Pancreas (tissue), 10 donors: ENCODE measurements around the gene R3HCC1L. TPM values are rescaled to one million over a fixed set of nuclear protein-coding genes. Genes with fewer than 3 reads are reported as not detected.
A peak's percentile ranks its signal among the peaks of the same experiment; 100 is the strongest.

ENCODE experiments used
- ATAC-seq, 4 donors: fragments of 200-7000 bp; cut with Tn5 transposase; one replicate each; pipeline versions ENCODE4 v1.8.0 to v1.9.1; 2020; ENCODE audit warnings: mild to moderate bottlenecking in 4 of 4, moderate library complexity in 4 of 4
- DNase-seq, 6 donors: peaks; one replicate each; pipeline ENCODE4 v3.0.0-alpha.2; 2020
- FAIRE-seq: peaks from 2 replicates; lab custom pipeline; 2012; peaks lifted over from hg19 to GRCh38; lab: Jason Lieb, UNC
- H3K27ac ChIP-seq, 4 donors: fragments of 200-600 bp; sonication (generic); 1 replicate in 3 of 4; 2 replicates in 1 of 4; pipeline versions ENCODE4 v1.5.0 to v1.8.0; 2020
- H3K27me3 ChIP-seq, 4 donors: fragments of 200-600 bp; one replicate each; pipeline ENCODE4 v1.8.0; 2021
- H3K36me3 ChIP-seq, 3 donors: fragments of 200-600 bp; sonication (generic) in 1 of 3; one replicate each; pipeline versions ENCODE4 v1.5.0 to v1.8.0; 2020 to 2021
- H3K4me1 ChIP-seq, 3 donors: fragments of 200-600 bp; one replicate each; pipeline ENCODE4 v1.8.0; 2021
- H3K4me3 ChIP-seq, 4 donors: fragments of 200-600 bp; sonication (generic) in 2 of 4; one replicate each; pipeline versions ENCODE4 v1.5.0 to v1.8.0; 2020 to 2021
- H3K9me3 ChIP-seq, 4 donors: fragments of 200-600 bp; one replicate each; pipeline ENCODE4 v1.8.0; 2021
- CTCF ChIP-seq, 4 donors: fragments of 200-600 bp; sonication (generic) in 3 of 4; IDR thresholded peaks; one replicate each; pipeline versions ENCODE4 v1.5.0 to v1.8.0; 2021; ENCODE audit warnings: antibody characterized with exemption in 4 of 4
- WGBS, 2 donors: extraction: QIAGEN DNeasy Blood & Tissue Kit; methylation state at CpG; one replicate each; pipeline ENCODE4 v1.1.7; 2013; 5-methylcytosine and 5-hydroxymethylcytosine counted together
- intact Hi-C, 3 donors: fragments of 100-400 bp; cut with DNase I; formaldehyde crosslinking; loops; one replicate each; pipeline versions ENCODE4 v1.11.1 to v1.14.2; 2022
- polyA plus RNA-seq, 2 donors: library from polyadenylated mRNA; stranded (reverse); fragments of 200-250 nt; gene quantifications; one replicate each; pipeline ENCODE4 v1.2.3, GENCODE V29; 2013
- total RNA-seq, 6 donors: library from RNA; stranded (reverse); fragmentation: NEBNext Ultra II Directional in 4 of 6; extraction: Animal tissue kit (Norgen Biotek cat#: 25700) in 4 of 6; gene quantifications; one replicate each; pipeline versions ENCODE4 v1.2.1 to v1.2.4, GENCODE V29; 2021 to 2023
- donor health status: healthy with polysubstance abuse.
- donor health status: DM: no; HTN: no; CAD: no; lungs with moderate emphysema.
- donor health status: DM: no; HTN: no; CAD: no.
- donor health status: control.
- donor health status: control.
- donor health status: Bipolar disorder and iron deficiency.
- donor health status: DM: yes; HTN: yes; CAD: no.
- donor health status: DM: no; HTN: no; CAD: no.
- donor health status: DM: no; HTN: no; CAD: no.
- donor health status: DM: yes; HTN: yes; CAD: no.

R3HCC1L gene
- total and polyA plus RNA-seq, 8 donors: 3.9 to 9.5 (median 4.9) TPM

- Histone ChIP-seq H3K9me3 (no peaks in the 10 kb centered on the region), H3K4me3 (no peak overlapping the region), H3K27ac (no peak overlapping the region), H3K36me3 (peaks cover 0 to 3% (median 2%) of the 10 kb centered on the region in 3 donors), H3K27me3 (no peaks in the 10 kb centered on the region), H3K4me1 (no peaks in the 10 kb centered on the region)
- FAIRE-seq (no peak), ATAC-seq (no peak), DNase-seq (no peak)
- intact Hi-C loops: no loop called here
- TF ChIP-seq CTCF (IDR thresholded peaks at IDR 0.05): no peak
- WGBS, 2 donors: 95 to 97% methylated on average over 2 of the region's 2 CpGs
Observed at GRCh38 chr10:98208925-98209324, 74.5 kb downstream of the R3HCC1L start.

- no peak for TF ChIP-seq CTCF (IDR thresholded peaks at IDR 0.05)
- WGBS, 2 donors: 98% methylated on average over 4 of the region's 4 CpGs
- no peak for ATAC-seq
Observed at GRCh38 chr10:98209441-98209840, 75.0 kb downstream of the R3HCC1L start.

GRCh38 chr10:98212196-98212595, 77.7 kb downstream of the R3HCC1L start:
- intact Hi-C loops: no loop called here
- TF ChIP-seq CTCF (IDR thresholded peaks at IDR 0.05): no peak
- no peaks in the 10 kb centered on the region for H3K9me3 ChIP-seq
- no peaks in the 10 kb centered on the region for H3K4me1 ChIP-seq
- H3K4me3 ChIP-seq: no peak overlapping the region
- peaks cover 0 to 3% (median 2%) of the 10 kb centered on the region in 3 donors for H3K36me3 ChIP-seq
- ATAC-seq: peak in 1 of 4 donors; percentile 31
- H3K27me3 ChIP-seq: no peaks in the 10 kb centered on the region
- DNase-seq: peak in 1 of 6 donors; percentile 24
- WGBS, 2 donors: 59 to 71% methylated on average over 1 of the region's 1 CpG
- no peak for FAIRE-seq
- H3K27ac ChIP-seq: no peak overlapping the region

More at GRCh38 chr10:98209441-98209840, 75.0 kb downstream of the R3HCC1L start:
- Histone ChIP-seq H3K4me1 (no peaks in the 10 kb centered on the region), H3K27ac (no peak overlapping the region), H3K36me3 (peaks cover 0 to 3% (median 2%) of the 10 kb centered on the region in 3 donors), H3K9me3 (no peaks in the 10 kb centered on the region), H3K4me3 (no peak overlapping the region), H3K27me3 (no peaks in the 10 kb centered on the region)
- DNase-seq (no peak), FAIRE-seq (no peak)
- intact Hi-C loops: no loop called here

- Histone ChIP-seq H3K36me3 (peaks cover 0 to 2% (median 0%) of the 10 kb centered on the region in 3 donors), H3K9me3 (no peaks in the 10 kb centered on the region), H3K4me1 (no peaks in the 10 kb centered on the region), H3K4me3 (no peak overlapping the region), H3K27ac (no peak overlapping the region), H3K27me3 (no peaks in the 10 kb centered on the region)
- WGBS, 2 donors: 92% methylated on average over 1 of the region's 1 CpG
- no peak for TF ChIP-seq CTCF (IDR thresholded peaks at IDR 0.05)
- no peak for DNase-seq
- no peak for FAIRE-seq
- ATAC-seq: no peak
- intact Hi-C loops: no loop called here
Observed at GRCh38 chr10:98213740-98214139, 79.3 kb downstream of the R3HCC1L start.

- intact Hi-C loops: no loop called here
- no peaks in the 10 kb centered on the region for H3K9me3 ChIP-seq
- no peak overlapping the region for H3K4me3 ChIP-seq
- no peaks in the 10 kb centered on the region for H3K36me3 ChIP-seq
- DNase-seq (no peak), FAIRE-seq (peak; percentile 29), ATAC-seq (no peak)
- no peaks in the 10 kb centered on the region for H3K4me1 ChIP-seq
- H3K27me3 ChIP-seq: no peaks in the 10 kb centered on the region
- no peak overlapping the region for H3K27ac ChIP-seq
- no peak for TF ChIP-seq CTCF (IDR thresholded peaks at IDR 0.05)
- WGBS, 2 donors: 96 to 97% methylated on average over 2 of the region's 2 CpGs
Observed at GRCh38 chr10:98215373-98215772, 80.9 kb downstream of the R3HCC1L start.
